ENCODE measurements around the gene CDKN2B-AS1.

CDKN2B-AS1 gene

GRCh38 chr9:22134390-22134789 is 139.8 kb downstream of the CDKN2B-AS1 start:
- ChIA-PET POLR2A (ENCODE audit: low non-redundant PET) (no interaction called here), CTCF (interaction anchor here (0.6 to 1.2 kb wide), 2 partner anchors 7 to 15 kb away, joined by 4 read pairs; no protein-coding TSS in a partner anchor)
- peak; percentile 35 for DNase-seq (ENCODE audit: low spot score)
- TF ChIP-seq CTCF (conservative IDR thresholded peaks at IDR 0.05; ENCODE audit: low read depth), result no peak
- no peak overlapping the region for H3K27ac ChIP-seq

GRCh38 chr9:22136461-22137096 is 142.0 kb downstream of the CDKN2B-AS1 start:
- no peak overlapping the region for H3K27ac ChIP-seq
- ChIA-PET CTCF (no interaction called here), POLR2A (ENCODE audit: low non-redundant PET) (interaction anchor here (0.5 kb wide), 1 partner anchor 102 kb away, joined by 4 read pairs; no protein-coding TSS in a partner anchor)
- TF ChIP-seq CTCF (conservative IDR thresholded peaks at IDR 0.05; ENCODE audit: low read depth), result no peak
- DNase-seq (ENCODE audit: low spot score), result peak; percentile 44

GRCh38 chr9:22138956-22139660 is 144.5 kb downstream of the CDKN2B-AS1 start:
- POLR2A ChIA-PET (ENCODE audit: low non-redundant PET), result no interaction called here

GRCh38 chr9:22141908-22142307 is 147.3 kb downstream of the CDKN2B-AS1 start:
- no peak for TF ChIP-seq CTCF (conservative IDR thresholded peaks at IDR 0.05; ENCODE audit: low read depth)
- ChIA-PET POLR2A (ENCODE audit: low non-redundant PET) (no interaction called here), CTCF (interaction anchor here (0.7 kb wide), 1 partner anchor 8 kb away, joined by 4 read pairs; no protein-coding TSS in a partner anchor)
- DNase-seq (ENCODE audit: low spot score), result no peak
- H3K27ac ChIP-seq, result no peak overlapping the region

More at GRCh38 chr9:22138956-22139660, 144.5 kb downstream of the CDKN2B-AS1 start:
- CTCF ChIA-PET, result no interaction called here
- TF ChIP-seq CTCF (conservative IDR thresholded peaks at IDR 0.05; ENCODE audit: low read depth), result no peak
- no peak overlapping the region for H3K27ac ChIP-seq
- DNase-seq (ENCODE audit: low spot score), result no peak

- DNase-seq (ENCODE audit: low spot score), result no peak
- ChIA-PET POLR2A (ENCODE audit: low non-redundant PET) (interaction anchor here (0.6 kb wide), 1 partner anchor 71 kb away, joined by 8 read pairs; no protein-coding TSS in a partner anchor), CTCF (interaction anchor here (0.6 kb wide), 1 partner anchor 93 kb away, joined by 3 read pairs; no protein-coding TSS in a partner anchor)
- no peak for TF ChIP-seq CTCF (conservative IDR thresholded peaks at IDR 0.05; ENCODE audit: low read depth)
- H3K27ac ChIP-seq, result no peak overlapping the region
Observed at GRCh38 chr9:22142671-22143070, 148.1 kb downstream of the CDKN2B-AS1 start.

- POLR2A ChIA-PET (ENCODE audit: low non-redundant PET), result no interaction called here
- DNase-seq (ENCODE audit: low spot score), result no peak
- no peak for TF ChIP-seq CTCF (conservative IDR thresholded peaks at IDR 0.05; ENCODE audit: low read depth)
- CTCF ChIA-PET, result interaction anchor here (0.9 kb wide), 1 partner anchor 114 kb away, joined by 3 read pairs; no protein-coding TSS in a partner anchor
- no peak overlapping the region for H3K27ac ChIP-seq
Observed at GRCh38 chr9:22143799-22144625, 149.4 kb downstream of the CDKN2B-AS1 start.
